Measurements from ENCODE around the gene GRK2.
"Not testable (repeated sequence)": the region's sequence is repeated elsewhere in the genome, so short reads cannot be mapped to it uniquely, and the experiment has no call there.

Gene GRK2

GRCh38 chr11:67266449-67267187 is at the start of gene GRK2:
TSS of gene GRK2 (plus strand) at chr11:67266473. CDS start at chr11:67266700, 227 bp downstream.
- DNase-seq (ENCODE audit: low read depth, low spot score) = peak; percentile 80

- DNase-seq (ENCODE audit: low read depth, low spot score) = no peak
These were observed 38.5 kb upstream of the GRK2 start for GRCh38 chr11:67227726-67228125.

DNA sequence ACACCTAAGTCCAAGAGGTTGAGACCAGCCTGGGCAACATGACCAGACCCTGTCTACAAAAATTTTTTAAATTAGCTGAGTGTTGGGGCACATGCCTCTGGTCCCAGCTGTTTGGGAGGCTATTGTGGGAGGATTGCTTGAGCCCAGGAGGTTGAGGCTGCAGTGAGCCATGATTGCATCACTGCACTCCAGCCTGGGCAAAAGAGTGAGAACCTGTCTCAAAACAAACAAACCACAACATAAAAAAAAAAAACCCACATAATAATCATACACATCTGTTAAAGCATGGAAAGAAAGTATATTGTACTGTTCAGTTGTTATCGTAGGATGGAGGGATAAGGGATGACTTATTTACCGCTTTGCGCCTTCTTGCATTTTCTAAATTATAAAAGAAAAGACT is 35.9 kb upstream of the GRK2 start:
- DNase-seq (ENCODE audit: low read depth, low spot score) = no peak

DNA sequence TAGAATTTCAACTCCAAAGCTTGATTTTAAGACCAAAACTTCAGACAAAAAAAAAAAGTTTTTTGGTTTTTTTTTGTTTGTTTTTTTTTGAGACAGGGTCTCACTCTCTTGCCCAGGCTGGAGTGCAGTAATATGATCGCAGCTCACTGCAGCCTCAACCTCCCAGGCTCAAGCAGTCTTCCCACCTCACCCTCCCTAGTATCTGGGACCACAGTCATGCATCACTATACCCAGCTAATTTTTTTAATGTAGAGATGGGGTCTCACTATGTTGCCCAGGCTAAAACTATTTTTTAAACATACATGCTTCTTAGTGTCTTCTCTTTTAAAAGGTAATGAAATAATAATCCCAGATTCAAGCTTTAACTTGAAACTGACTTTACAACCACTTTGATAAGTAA is 35.4 kb upstream of the GRK2 start:
- DNase-seq (ENCODE audit: low read depth, low spot score) = no peak

DNA sequence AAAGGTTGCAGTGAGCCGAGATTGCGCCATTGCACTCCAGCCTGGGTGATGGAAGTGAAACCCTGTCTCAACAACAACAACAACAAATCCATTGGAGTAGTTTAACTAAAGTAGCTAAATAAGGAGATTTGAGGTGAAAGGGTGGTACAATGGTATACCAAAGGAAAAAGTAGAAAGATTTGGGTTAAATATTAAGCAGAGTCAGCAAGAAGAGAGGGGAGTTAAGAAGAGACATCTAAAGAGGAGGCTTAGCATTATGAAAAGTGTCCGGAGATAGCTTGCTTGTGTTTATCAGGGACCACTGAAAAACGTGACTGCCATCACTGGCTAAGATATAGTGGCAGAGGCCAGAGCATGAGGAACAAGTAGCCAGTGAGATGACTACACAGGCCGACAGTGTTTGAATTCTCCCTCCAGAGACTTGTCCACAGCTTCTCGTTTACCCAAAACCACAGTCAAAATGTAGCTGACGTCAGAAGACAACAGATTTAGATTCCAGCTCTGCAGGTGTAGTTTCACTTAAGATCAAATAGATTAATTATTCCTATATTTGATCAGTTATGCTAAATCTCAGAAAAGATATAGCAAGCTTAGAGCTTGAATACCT is 32.6 kb upstream of the GRK2 start:
- DNase-seq (ENCODE audit: low read depth, low spot score) = no peak

DNA sequence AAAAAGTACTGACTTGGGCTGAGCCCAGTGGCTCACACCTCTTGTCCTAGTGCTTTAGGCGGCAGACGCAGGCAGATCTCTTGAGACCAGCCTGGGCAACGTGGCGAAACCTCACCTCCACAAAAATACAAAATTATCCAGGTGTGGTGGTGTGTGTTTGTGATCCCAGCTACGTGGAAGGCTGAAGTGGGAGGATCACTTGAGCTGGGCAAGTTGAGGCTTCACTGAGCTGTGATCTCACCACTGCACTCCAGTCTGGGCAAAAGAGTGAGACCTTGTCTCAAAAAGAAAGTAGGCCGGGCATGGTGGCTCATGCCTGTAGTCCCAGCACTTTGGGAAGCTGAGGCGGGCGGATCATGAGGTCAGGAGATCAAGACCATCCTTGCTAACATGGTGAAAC is 31.7 kb upstream of the GRK2 start:
- not testable (repeated sequence) for DNase-seq (ENCODE audit: low read depth, low spot score)

GRCh38 chr11:67237574-67237973 is 28.7 kb upstream of the GRK2 start:
- no peak for DNase-seq (ENCODE audit: low read depth, low spot score)

- DNase-seq (ENCODE audit: low read depth, low spot score) = peak; percentile 8
These were observed 27.1 kb upstream of the GRK2 start for GRCh38 chr11:67238894-67239782.

DNA sequence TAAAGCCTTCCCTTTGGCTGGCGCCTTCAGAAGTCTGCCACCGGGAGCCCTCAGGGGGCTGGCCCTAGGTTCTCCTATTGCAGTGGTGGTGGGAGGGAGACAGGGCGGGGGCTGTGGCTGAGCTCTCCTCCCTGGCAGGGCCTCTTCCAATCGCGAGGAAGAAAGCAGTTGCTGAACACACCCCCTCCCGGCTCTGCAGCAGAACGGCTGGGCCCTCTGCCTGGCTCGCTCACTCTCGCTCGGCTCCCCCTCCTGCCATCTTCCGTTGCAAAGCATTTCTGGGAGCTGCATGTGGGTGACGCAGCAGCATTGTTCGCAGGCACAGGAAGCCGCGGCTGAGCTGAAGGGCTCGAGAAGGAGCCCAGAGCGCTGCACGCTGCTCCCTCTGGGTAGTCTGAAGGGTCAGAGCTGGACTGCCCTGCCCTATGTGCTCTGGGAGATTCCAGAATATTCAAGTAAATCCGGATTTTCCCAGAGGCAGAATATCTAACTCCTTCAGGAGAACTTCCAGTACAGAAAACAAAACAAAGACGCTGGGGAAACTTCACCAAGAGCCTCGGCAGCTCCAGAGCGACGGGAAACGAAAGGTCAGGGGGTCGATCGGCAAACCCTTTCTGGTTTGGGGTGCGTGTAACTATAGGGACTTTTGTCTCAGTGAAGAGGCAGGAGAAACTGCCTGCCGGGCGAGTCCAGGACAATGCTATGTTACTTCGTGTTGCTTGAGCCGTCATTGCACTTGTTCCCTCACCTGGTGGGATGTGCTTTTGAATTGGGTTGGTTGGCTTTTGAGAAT is 26.3 kb upstream of the GRK2 start:
- peak; percentile 99 for DNase-seq (ENCODE audit: low read depth, low spot score)

DNA sequence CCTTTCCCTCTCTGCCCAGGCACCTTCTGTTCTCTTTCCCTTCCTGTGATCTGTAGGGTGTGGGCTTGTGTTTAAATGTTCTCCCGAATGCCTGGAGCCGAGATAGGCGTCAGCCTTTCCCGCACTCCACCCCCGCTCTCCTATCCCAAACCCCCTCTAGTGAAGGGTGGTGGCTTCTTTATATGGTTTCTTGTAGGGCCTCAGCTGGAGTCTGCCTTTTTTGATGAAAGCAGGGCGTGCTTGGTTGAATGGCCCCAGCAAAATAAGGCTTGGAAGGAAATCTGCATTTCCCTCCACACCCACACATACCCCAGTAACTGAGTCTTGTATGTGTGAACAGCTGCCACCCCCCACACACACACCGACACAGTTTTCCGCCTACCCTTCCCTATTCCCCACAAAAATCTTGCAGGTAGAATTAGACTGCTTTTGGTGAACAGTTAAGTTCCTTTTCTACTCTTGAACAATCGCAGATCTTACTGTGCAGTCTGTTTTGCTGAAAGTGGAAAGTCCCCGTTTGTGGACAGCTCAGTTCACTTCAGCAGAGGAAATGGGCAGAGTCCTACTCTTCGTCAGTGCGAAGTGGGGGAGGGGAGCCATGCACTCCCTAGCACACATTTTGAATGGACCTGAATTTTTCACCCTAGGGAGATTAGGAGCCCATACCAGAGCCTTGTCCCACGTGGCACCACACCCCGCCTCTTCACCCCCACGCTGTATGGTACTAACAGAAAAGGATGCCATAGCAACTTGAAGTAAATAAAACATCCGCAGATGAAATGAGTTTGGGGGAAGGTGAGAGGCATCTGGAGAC is 25.5 kb upstream of the GRK2 start:
- DNase-seq (ENCODE audit: low read depth, low spot score) = peak; percentile 81

DNA sequence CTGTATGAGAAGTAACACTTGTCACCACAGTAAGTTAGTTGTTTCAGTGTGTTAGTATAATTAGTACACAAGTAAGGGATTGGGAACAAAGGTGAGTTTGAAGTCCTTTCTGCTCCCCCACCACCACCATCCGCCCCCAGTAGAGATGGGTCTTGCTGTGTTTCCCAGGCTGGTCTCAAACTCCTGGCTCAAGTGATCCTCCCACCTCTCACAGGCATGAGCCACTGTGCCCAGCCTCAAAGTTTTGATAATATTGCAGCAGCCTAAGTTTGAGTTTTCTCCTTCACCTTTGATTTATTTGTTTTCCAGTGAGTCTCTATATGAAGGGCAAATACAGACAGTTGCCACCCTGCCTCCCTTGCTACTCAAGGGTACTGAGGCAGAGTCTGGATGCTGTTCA is 23.7 kb upstream of the GRK2 start:
- DNase-seq (ENCODE audit: low read depth, low spot score) = no peak

DNA sequence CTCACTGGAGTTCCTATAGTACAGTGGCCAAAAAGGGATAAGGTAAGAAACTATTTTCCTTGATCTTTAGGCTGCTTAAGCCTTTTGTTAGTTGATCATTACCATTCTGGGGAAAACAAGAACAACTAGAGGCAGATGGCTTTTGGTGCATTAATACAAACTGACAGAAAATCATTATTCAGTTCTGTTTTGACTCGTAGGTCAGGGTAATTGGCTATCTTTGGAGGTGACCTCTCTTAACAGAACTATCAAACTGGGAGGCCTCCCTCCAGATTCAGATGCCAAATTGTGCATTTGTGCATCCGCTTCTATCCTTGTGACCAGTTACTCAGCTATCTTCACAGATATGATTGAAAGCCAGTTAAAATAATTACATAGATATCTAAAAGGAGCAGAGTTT is 23.2 kb upstream of the GRK2 start:
- no peak for DNase-seq (ENCODE audit: low read depth, low spot score)

- DNase-seq (ENCODE audit: low read depth, low spot score) = no peak
These were observed 21.2 kb upstream of the GRK2 start for GRCh38 chr11:67245046-67245445.

DNA sequence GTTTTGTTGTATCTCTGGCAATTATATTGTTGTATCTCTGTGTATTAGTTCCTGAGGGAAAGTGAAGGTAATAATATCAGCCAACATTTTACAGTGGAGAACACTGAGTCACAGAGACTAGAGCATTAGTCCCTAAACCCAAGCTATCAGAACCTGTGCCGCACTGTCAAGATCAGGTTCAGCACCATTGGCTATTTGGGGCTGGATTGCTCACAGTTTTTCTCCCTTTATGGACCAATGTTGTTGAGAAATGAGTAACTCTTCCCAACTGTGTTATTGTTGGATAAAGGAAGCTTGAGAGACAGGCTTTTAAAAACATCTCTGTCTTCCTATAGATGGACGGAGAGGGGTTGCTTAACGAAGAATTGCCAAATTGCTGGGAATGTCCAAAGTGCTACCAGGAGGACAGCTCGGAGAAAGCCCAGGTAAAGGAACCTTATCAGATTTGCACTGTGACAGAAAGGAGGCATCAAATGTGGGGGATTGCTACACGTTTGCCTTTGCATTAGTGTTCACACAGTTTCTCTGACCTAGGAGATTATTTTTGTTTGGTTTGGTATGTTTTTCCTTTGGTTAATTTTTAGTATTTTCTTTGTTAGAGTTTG is 18.2 kb upstream of the GRK2 start:
- DNase-seq (ENCODE audit: low read depth, low spot score) = no peak

- DNase-seq (ENCODE audit: low read depth, low spot score) = peak; percentile 47
These were observed 17.6 kb upstream of the GRK2 start for GRCh38 chr11:67248653-67249052.

- DNase-seq (ENCODE audit: low read depth, low spot score) = no peak
These were observed 15.9 kb upstream of the GRK2 start for GRCh38 chr11:67250059-67251043.

DNA sequence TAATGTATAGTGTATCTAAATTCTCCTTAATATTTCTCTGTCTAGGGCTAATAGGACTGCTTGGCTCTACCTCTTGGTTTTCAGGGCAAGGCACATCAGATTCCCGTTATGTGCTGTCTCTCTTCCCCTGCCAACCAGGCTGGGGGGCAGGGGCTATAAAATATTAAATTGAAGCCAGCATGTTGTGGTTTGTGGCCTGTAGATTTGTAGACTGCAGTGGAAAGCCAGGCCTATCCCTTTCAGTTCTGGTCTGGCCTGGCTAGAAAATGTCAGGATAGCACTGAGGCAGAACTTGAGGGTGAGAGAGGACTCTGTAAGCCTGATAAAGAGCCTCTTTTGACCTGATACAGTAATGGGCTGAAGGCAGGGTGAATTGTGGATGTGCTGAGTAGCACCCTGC is 14.4 kb upstream of the GRK2 start:
- DNase-seq (ENCODE audit: low read depth, low spot score) = peak; percentile 57

- peak; percentile 59 for DNase-seq (ENCODE audit: low read depth, low spot score)
These were observed 13.4 kb upstream of the GRK2 start for GRCh38 chr11:67252831-67253239.
